GM18505 (cell line): ENCODE data around the gene OXER1.

Source experiments
- ATAC-seq: cut with Tn5 transposase; IDR thresholded peaks from one replicate; pipeline ENCODE4 v1.9.1; 2021; ENCODE audit not compliant: unreplicated experiment
- POLR2A ChIP-seq: IDR thresholded peaks from 4 replicates; pipeline ENCODE4 v1.6.1; 2011; ENCODE audit warnings: borderline replicate concordance; ENCODE audit not compliant: insufficient read depth, insufficient read length; ENCODE audit errors: extremely low read depth

The OXER1 gene

GRCh38 chr2:42764096-42764495 lies at the start of gene OXER1:
Gene OXER1 (minus strand): TSS chr2:42764135. CDS start chr2:42764062, 73 bp downstream.
- no peak for TF ChIP-seq POLR2A
- ATAC-seq, result no peak

GRCh38 chr2:42812899-42813479 lies 49.1 kb upstream of the OXER1 start:
- no peak for ATAC-seq
- TF ChIP-seq POLR2A, result no peak

GRCh38 chr2:42810971-42811811 lies 47.3 kb upstream of the OXER1 start:
- ATAC-seq, result peak; percentile 13
- no peak for TF ChIP-seq POLR2A

GRCh38 chr2:42810121-42810970 lies 46.4 kb upstream of the OXER1 start:
- peak; percentile 71 for ATAC-seq

GRCh38 chr2:42809819-42810120 lies 45.8 kb upstream of the OXER1 start:
- TF ChIP-seq POLR2A, result no peak
- ATAC-seq, result no peak

More at GRCh38 chr2:42810121-42810970, 46.4 kb upstream of the OXER1 start:
- TF ChIP-seq POLR2A, result peak; percentile 83

GRCh38 chr2:42809131-42809818 lies 45.3 kb upstream of the OXER1 start:
- TF ChIP-seq POLR2A, result no peak
- ATAC-seq, result no peak

GRCh38 chr2:42808301-42808700 lies 44.4 kb upstream of the OXER1 start:
- no peak for ATAC-seq
- no peak for TF ChIP-seq POLR2A

GRCh38 chr2:42806786-42807185 lies 42.9 kb upstream of the OXER1 start:
- TF ChIP-seq POLR2A, result no peak
- ATAC-seq, result no peak

- no peak for ATAC-seq
- no peak for TF ChIP-seq POLR2A
Observed at GRCh38 chr2:42804891-42805290, 41.0 kb upstream of the OXER1 start.

GRCh38 chr2:42804338-42804737 lies 40.4 kb upstream of the OXER1 start:
- ATAC-seq, result no peak
- TF ChIP-seq POLR2A, result no peak

- no peak for TF ChIP-seq POLR2A
- no peak for ATAC-seq
Observed at GRCh38 chr2:42802150-42802549, 38.2 kb upstream of the OXER1 start.

GRCh38 chr2:42801381-42801780 lies 37.4 kb upstream of the OXER1 start:
- TF ChIP-seq POLR2A, result no peak
- no peak for ATAC-seq

GRCh38 chr2:42800981-42801380 lies 37.0 kb upstream of the OXER1 start:
- no peak for ATAC-seq
- TF ChIP-seq POLR2A, result no peak

- ATAC-seq, result no peak
- no peak for TF ChIP-seq POLR2A
Observed at GRCh38 chr2:42800461-42800962, 36.6 kb upstream of the OXER1 start.

GRCh38 chr2:42799881-42800280 lies 35.9 kb upstream of the OXER1 start:
- ATAC-seq, result no peak
- TF ChIP-seq POLR2A, result no peak
